GM20431 (cell line): ENCODE results near the gene IGFBP1.
"Not testable (repeated sequence)": the region's sequence is repeated elsewhere in the genome, so short reads cannot be mapped to it uniquely, and the experiment has no call there.

Experiments used
- in situ Hi-C: fragments of 300-500 bp; cut with MseI, MboI; formaldehyde crosslinking; loops from one replicate; pipeline ENCODE4 v1.15.0; 2020; ENCODE audit warnings: low sequenced_read_pairs; ENCODE audit not compliant: unreplicated experiment

IGFBP1 gene

GRCh38 chr7:45888185-45888992 lies at the start of gene IGFBP1:
TSS of gene IGFBP1 (plus strand) at chr7:45888488. CDS start at chr7:45888653, 165 bp downstream.
- in situ Hi-C loops: no loop called here

GRCh38 chr7:45838852-45839251 lies 49.4 kb upstream of the IGFBP1 start:
- in situ Hi-C loops: not testable (repeated sequence)

GRCh38 chr7:45841926-45842717 lies 46.2 kb upstream of the IGFBP1 start:
- in situ Hi-C loops: not testable (repeated sequence)

GRCh38 chr7:45846536-45846935 lies 41.8 kb upstream of the IGFBP1 start:
- in situ Hi-C loops: not testable (repeated sequence)

- in situ Hi-C loops: not testable (repeated sequence)
Observed at GRCh38 chr7:45848734-45849133, 39.6 kb upstream of the IGFBP1 start.

GRCh38 chr7:45852984-45853383 lies 35.3 kb upstream of the IGFBP1 start:
- in situ Hi-C loops: loop anchor here (25.0 kb wide), 2 partner anchors 191 to 691 kb away; partner anchors contain the start of gene RAMP3

GRCh38 chr7:45853491-45853890 lies 34.8 kb upstream of the IGFBP1 start:
- in situ Hi-C loops: loop anchor here (25.0 kb wide), 2 partner anchors 191 to 691 kb away; partner anchors contain the start of gene RAMP3

- in situ Hi-C loops: loop anchor here (25.0 kb wide), 2 partner anchors 193 to 693 kb away; partner anchors contain the start of gene RAMP3
Observed at GRCh38 chr7:45855680-45856079, 32.6 kb upstream of the IGFBP1 start.

- in situ Hi-C loops: loop anchor here (25.0 kb wide), 2 partner anchors 195 to 695 kb away; partner anchors contain the start of gene RAMP3
Observed at GRCh38 chr7:45856888-45857287, 31.4 kb upstream of the IGFBP1 start.

GRCh38 chr7:45863715-45864114 lies 24.6 kb upstream of the IGFBP1 start:
- in situ Hi-C loops: loop anchor here (25.0 kb wide), 2 partner anchors 201 to 701 kb away; partner anchors contain the start of gene RAMP3

GRCh38 chr7:45865594-45866410 lies 22.5 kb upstream of the IGFBP1 start:
- in situ Hi-C loops: loop anchor here (25.0 kb wide), 2 partner anchors 204 to 704 kb away; partner anchors contain the start of gene RAMP3

GRCh38 chr7:45867471-45867870 lies 20.8 kb upstream of the IGFBP1 start:
- in situ Hi-C loops: loop anchor here (25.0 kb wide), 2 partner anchors 205 to 705 kb away; partner anchors contain the start of gene RAMP3

- in situ Hi-C loops: loop anchor here (25.0 kb wide), 2 partner anchors 207 to 707 kb away; partner anchors contain the start of gene RAMP3
Observed at GRCh38 chr7:45869426-45869825, 18.9 kb upstream of the IGFBP1 start.

GRCh38 chr7:45872116-45873034 lies 15.9 kb upstream of the IGFBP1 start:
- in situ Hi-C loops: loop anchor here (25.0 kb wide), 2 partner anchors 210 to 710 kb away; partner anchors contain the start of gene RAMP3

- in situ Hi-C loops: loop anchor here (25.0 kb wide), 2 partner anchors 211 to 711 kb away; partner anchors contain the start of gene RAMP3
Observed at GRCh38 chr7:45873035-45873354, 15.3 kb upstream of the IGFBP1 start, which contains the start of gene CCDC201. TSS of gene CCDC201 (minus strand) at chr7:45873082. CDS start at chr7:45873007, 75 bp downstream.

- in situ Hi-C loops: loop anchor here (25.0 kb wide), 2 partner anchors 211 to 711 kb away; partner anchors contain the start of gene RAMP3
Observed at GRCh38 chr7:45873355-45873754, 14.9 kb upstream of the IGFBP1 start.

- in situ Hi-C loops: loop anchor here (25.0 kb wide), 2 partner anchors 212 to 712 kb away; partner anchors contain the start of gene RAMP3
Observed at GRCh38 chr7:45874408-45875131, 13.7 kb upstream of the IGFBP1 start.

GRCh38 chr7:45876519-45876918 lies 11.8 kb upstream of the IGFBP1 start:
- in situ Hi-C loops: no loop called here
